H1 (cell line): Measurements from ENCODE around the gene PRKCH. TPM values are rescaled to one million over a fixed set of nuclear protein-coding genes. Genes with fewer than 3 reads are reported as not detected.

Experiments
- E2F6 ChIP-seq: IDR thresholded peaks from 2 replicates; pipeline ENCODE4 v1.6.1; 2012; ENCODE audit warnings: inconsistent platforms
- RAD21 ChIP-seq, 2 experiments: IDR thresholded peaks in 1 of 2; conservative IDR thresholded peaks in 1 of 2; 2 replicates each; pipeline ENCODE4 v1.6.1; 2011; ENCODE audit warnings: low read depth in 2 of 2, low read length in 2 of 2, improper control_type of control experiment in 1 of 2, inconsistent platforms in 1 of 2, mild to moderate bottlenecking in 1 of 2, moderate library complexity in 1 of 2
- SAP30 ChIP-seq: fragments of 300-600 bp; sonication (generic); IDR thresholded peaks from 2 replicates; pipeline ENCODE4 v1.7.1; 2012; ENCODE audit warnings: low read length, moderate library complexity, mild to moderate bottlenecking, inconsistent platforms; ENCODE audit not compliant: insufficient read depth, insufficient replicate concordance
- SRF ChIP-seq: IDR thresholded peaks from 2 replicates; pipeline ENCODE4 v1.6.1; 2011; ENCODE audit warnings: mild to moderate bottlenecking, low read depth, low read length, moderate library complexity
- polyA plus RNA-seq, 7 experiments: library from polyadenylated mRNA; depleted of rRNA in 3 of 7; stranded (reverse) in 5 of 7; unstranded in 2 of 7; fragments of >200 nt in 5 of 7; fragments of 200-250 nt in 2 of 7; gene quantifications; 1 replicate in 5 of 7; 2 replicates in 1 of 7; 4 replicates in 1 of 7; pipeline versions ENCODE4 v1.2.1 to v1.2.3, GENCODE V29; 2011 to 2013; ENCODE audit warnings: missing spikeins in 2 of 7, mixed read lengths in 2 of 7
- total RNA-seq: library from RNA; stranded (reverse); fragmentation: NEBNext Ultra II Directional; extraction: Animal tissue kit (Norgen Biotek cat#: 25700); gene quantifications from 2 replicates; pipeline ENCODE4 v1.2.1, GENCODE V29; 2021
- TF ChIP-seq, protein P1 (sequence below), 3 experiments: IDR thresholded peaks; 1 replicate in 2 of 3; 2 replicates in 1 of 3; pipeline versions ENCODE4 v1.5.1 to v1.6.1; 2011; ENCODE audit warnings: low read length in 3 of 3, mild to moderate bottlenecking in 3 of 3, inconsistent platforms in 2 of 3, low read depth in 1 of 3, moderate library complexity in 1 of 3; ENCODE audit not compliant: insufficient read depth in 1 of 3; ENCODE audit errors: control extremely low read depth in 1 of 3

PRKCH gene
- total and polyA plus RNA-seq, 2 of the 8 experiments (the other 6 are each of a cell fraction or from before 2014, with no cell fraction given), result 6.4 to 7.0 TPM

DNA sequence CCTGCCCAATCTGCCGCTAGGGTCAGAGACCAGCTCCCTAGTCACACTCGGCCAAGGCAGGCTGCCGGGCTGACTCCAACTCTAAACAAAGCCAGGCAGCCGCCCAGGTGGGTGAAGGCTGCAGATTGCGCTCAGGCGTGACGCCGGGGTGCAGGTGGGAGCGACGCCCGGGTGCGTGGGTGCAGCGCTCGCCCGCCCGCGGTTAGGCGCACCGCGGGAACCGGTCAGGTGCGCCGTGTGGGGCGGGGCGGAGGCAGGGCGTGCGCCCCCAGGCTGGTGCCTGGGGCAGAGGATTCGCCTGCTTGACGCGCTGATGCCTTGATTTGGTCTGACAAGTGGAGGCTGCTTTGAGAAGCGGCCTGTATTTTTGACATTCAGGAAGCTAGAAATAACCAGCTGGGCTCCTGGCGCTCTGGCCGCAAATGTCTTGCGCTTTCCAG lies 247.2 kb downstream of the PRKCH start (continued):
- TF ChIP-seq SRF, result no peak
- TF ChIP-seq E2F6, result peak; percentile 73
- TF ChIP-seq SAP30, result no peak
- TF ChIP-seq, protein P1, sequence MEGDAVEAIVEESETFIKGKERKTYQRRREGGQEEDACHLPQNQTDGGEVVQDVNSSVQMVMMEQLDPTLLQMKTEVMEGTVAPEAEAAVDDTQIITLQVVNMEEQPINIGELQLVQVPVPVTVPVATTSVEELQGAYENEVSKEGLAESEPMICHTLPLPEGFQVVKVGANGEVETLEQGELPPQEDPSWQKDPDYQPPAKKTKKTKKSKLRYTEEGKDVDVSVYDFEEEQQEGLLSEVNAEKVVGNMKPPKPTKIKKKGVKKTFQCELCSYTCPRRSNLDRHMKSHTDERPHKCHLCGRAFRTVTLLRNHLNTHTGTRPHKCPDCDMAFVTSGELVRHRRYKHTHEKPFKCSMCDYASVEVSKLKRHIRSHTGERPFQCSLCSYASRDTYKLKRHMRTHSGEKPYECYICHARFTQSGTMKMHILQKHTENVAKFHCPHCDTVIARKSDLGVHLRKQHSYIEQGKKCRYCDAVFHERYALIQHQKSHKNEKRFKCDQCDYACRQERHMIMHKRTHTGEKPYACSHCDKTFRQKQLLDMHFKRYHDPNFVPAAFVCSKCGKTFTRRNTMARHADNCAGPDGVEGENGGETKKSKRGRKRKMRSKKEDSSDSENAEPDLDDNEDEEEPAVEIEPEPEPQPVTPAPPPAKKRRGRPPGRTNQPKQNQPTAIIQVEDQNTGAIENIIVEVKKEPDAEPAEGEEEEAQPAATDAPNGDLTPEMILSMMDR (IDR thresholded peaks at IDR 0.05; ENCODE audit: control extremely low read depth in 1 of 3, insufficient read depth in 1 of 3, low read depth in 1 of 3, low read length in 3 of 3), result peak; percentile 20 to 31 (median 23); a peak in 3 of 4 replicates
- TF ChIP-seq RAD21 (IDR thresholded peaks at IDR 0.05 in 1 of 2, conservative IDR thresholded peaks at IDR 0.05 in 1 of 2; ENCODE audit: low read depth in 2 of 2, low read length in 2 of 2), result peak in 1 of 2 experiments; percentile 22; a peak in 2 of 4 replicates
